ENCODE data around the gene CNTNAP3B.
"Not testable (repeated sequence)": the region's sequence is repeated elsewhere in the genome, so short reads cannot be mapped to it uniquely, and the experiment has no call there.

The CNTNAP3B gene

DNA sequence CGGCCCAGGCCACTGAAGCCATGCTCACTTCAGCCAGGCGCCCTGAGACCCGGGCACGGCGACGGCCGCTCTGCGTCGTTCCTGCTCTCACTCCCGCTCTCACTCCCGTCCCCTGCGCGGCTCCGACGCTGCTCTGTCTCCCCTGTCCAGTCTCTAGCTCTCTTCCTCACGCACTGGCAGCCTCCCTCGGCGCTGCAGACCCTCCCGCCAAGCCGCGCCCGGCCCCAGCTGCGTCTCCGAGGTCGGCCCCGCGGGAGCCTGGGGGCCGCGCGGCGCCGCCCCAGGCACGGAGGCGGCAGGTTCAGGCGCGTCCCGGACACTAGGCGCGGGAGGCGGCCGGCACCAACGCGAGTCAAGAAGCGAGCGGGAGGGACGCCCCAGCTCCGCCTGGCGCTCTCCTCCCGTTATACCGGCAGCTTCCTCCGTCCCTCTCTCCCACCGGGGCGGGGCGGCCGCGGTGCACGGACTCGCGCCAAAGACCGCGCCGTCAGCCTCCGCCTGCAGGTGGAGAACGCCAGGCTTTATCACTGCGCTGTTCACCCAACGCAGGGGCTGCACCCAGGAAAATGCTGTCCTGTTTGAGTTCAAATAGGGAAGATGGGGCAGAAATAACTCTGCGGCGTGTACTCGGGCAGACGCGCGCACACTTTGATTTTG is at the start of gene CNTNAP3B:
Gene CNTNAP3B (minus strand): TSS at position 354 of the 657 bp plus-strand sequence. CDS start 332 bp downstream, at position 22.
- H3K4me3 ChIP-seq (ENCODE audit: low read depth, low read length); DNase-seq (ENCODE audit: low read depth): not testable (repeated sequence)

DNA sequence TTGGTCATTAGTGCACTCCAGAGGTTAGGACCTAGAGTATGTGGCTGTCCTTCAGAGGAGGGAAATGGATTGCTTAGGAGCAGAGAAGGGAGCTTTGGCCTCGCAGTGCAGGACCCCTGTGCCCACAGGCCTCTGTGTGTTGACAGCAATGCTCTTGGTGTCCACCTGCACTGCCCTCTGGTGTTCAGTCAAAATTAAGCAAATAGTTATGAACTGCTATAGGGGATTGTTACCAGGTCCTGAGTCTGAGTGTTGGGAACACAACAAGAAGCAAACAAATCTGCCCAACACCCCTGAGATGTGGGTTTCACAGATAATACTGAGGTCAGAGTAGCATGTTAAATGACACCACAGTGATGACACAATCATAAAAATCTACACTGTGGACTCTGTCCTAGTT is 31.1 kb upstream of the CNTNAP3B start:
- peak; percentile 2 for DNase-seq (ENCODE audit: low read depth)

DNA sequence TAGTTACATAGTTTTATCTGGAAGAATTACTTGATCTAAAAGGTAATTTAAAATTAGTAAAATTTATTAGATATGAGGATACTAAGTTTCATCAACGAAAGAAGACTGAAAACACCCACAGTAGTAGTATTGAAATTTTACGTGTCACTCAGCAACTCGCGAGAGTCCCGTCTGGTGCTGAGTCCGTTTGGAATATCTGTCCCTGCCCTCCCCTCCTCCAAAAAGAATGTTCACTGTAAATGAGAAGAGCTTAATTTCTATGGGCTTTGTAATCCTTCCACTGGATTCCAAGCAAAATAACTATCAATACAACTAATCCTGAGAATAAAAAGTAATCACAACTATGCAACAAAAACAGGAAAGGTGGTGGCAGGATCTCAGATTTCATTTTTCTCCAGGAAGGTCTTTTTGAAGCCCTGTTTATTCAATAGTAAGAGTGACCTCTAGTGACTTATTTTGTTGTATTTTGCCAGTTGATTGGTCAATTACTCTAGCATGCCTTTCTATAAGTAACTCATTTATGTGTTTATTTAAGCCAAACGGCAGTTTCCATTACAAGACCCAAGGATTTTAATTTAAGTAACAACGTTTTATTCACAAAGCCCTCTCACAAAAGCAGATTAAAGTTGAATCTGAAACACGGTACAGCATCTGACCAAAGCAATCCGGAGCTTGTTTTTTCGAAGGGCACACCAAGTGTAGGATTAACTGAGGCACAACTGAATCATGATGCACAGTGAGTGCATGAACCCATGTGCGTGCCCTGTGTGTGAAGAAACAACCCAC is 2.0 kb downstream of the CNTNAP3B start:
- not testable (repeated sequence) for H3K4me3 ChIP-seq (ENCODE audit: low read depth, low read length); DNase-seq (ENCODE audit: low read depth)

More for the DNA sequence above, 31.1 kb upstream of the CNTNAP3B start:
- not testable (repeated sequence) for H3K4me3 ChIP-seq (ENCODE audit: low read depth, low read length)

DNA sequence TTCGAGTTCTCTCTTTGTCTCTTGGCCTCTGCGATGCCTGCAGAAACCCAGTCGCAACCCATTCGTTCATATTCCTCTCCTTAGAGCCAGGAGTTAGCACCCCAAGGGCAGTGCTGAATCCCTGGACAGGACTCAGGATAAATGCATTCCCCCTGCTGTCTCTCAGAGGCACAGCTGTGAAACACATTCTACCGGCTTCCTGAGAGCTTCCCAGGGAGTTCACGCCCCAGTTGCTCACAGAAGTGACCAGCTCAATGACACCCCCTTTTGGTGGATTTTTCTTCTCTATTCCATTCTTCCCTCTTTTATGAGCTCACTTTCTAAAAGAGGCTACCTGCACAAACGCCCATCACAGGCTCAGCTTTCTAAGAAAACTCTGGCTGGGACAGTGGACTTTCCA is 8.2 kb downstream of the CNTNAP3B start:
- H3K4me3 ChIP-seq (ENCODE audit: low read depth, low read length), result not testable (repeated sequence)

DNA sequence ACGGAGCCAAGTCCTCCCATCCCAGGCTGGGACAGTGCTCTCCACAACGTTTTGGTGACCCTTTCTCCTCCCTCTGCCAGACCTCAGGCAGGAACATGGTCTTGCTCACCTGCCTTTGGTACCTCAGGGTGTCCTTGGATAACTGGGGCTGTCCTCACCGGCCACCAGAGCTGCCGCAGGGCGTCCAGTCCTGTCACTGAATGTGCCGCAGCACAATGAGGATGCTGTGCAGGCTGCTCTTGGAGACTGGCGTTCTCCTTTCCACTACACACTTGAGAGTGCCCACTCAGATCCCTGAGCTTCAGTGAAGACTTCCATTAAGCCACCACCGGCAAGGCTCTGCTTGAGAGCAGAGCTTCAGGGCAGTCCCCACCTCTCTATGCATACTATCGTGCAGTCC is 33.3 kb downstream of the CNTNAP3B start:
- not testable (repeated sequence) for H3K4me3 ChIP-seq (ENCODE audit: low read depth, low read length); DNase-seq (ENCODE audit: low read depth)

More for the DNA sequence above, 8.2 kb downstream of the CNTNAP3B start:
- DNase-seq (ENCODE audit: low read depth), result not testable (repeated sequence)

DNA sequence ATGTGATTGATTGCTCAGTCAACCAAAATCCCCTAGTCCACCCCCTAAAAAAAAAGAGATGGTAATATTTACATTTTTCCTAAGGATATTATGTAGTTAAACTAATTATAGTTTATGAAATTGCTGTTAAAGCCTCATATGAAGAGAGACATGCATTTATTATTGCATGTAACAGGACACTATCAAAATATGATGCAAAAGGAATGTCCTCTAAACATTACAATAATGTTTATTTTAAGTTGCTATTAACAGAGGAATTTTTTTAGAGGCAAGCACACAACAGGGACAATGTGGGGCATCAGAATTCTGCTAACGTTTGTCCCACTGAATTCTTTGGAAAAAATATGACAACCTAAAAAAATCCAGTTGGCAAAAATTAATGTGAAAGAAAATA is 44.7 kb downstream of the CNTNAP3B start:
- DNase-seq (ENCODE audit: low read depth); H3K4me3 ChIP-seq (ENCODE audit: low read depth, low read length): not testable (repeated sequence)

DNA sequence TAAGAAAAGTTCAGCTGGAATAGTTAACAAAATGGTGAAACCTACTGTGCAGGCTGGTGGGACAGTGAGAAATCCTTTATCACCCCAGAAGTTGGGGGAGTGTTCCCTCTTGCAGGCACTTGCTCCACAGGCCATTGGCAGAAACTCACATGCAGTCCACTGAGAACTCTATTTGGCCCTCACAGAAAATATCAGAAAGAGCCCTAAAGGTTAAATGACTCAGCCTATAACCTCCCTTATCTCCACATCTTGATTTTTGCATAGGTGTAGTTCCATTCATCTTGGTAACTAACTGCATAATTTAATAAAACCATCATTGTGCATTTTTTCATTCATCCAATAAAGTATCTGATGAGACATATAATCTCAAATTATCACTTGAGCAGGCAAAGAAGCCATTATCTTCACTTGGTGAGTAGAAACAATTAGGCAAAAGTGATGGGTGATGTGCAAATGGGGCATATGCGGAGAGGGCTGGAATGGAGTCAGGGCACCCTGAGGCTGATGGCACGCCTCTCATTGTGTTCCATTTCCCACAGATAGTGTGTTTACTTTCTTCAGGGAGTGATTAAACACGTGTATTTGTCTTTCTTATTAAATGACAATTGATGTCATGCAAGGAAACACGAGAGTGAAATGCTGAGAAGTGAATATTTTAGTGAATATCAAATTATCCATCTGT is 45.2 kb downstream of the CNTNAP3B start:
- DNase-seq (ENCODE audit: low read depth); H3K4me3 ChIP-seq (ENCODE audit: low read depth, low read length): not testable (repeated sequence)

DNA sequence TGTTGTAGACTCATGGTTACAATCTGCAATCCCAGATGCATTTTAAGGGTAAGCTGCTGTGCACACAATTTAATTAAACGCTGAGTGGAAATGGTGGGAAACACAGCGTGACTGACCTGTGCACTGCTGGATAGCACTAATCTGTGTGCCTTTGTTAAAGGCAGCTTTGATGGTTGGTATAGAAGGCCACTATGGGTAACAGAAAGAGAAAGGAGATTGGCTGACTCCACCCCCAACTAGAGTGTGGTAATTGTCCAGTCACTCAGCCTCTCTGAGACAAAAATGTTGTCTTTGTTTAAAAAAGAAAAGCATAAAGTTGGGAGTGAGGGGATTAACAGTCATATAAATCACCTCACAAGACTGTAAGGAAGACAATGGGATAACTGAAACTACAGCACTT is 48.9 kb downstream of the CNTNAP3B start:
- DNase-seq (ENCODE audit: low read depth); H3K4me3 ChIP-seq (ENCODE audit: low read depth, low read length): not testable (repeated sequence)

DNA sequence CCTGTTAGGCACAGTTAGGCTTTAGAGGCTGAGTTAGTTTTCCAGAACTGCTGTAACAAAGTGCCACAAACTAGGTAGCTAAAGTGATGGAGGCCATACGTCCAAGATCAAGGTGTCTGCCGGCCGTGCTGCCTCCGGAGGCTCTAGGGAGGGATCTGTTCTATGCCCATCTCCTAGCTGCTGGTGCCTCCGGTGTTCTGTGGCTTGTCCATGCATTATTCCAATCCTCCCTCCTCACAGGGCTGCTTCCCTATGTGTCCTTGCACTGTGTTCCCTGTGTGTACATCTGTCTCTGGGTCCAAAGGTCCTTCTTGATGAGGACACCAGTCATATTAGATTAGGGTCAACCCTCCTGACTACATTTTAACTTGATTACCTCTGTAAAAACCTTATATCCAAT is 54.4 kb downstream of the CNTNAP3B start:
- DNase-seq (ENCODE audit: low read depth); H3K4me3 ChIP-seq (ENCODE audit: low read depth, low read length): not testable (repeated sequence)

DNA sequence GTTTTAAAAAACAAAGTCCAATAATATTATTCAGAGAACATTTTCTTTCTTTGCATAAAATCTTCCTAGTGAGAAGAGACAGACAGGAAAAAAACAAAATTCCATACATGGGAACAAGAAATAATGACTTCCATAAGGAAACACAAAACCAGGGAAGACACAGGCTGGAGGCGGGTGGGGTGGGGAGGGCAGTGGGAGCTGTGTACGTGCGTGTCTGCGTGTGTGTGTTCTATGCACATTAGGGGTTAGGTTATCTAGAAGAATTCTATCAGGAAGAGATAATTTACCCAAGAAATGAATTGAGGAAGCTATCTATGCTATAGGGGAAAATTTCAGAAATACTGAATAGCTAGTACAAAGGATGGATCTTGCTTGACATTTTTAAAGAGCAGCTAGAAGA is 58.2 kb downstream of the CNTNAP3B start:
- H3K4me3 ChIP-seq (ENCODE audit: low read depth, low read length); DNase-seq (ENCODE audit: low read depth): not testable (repeated sequence)

DNA sequence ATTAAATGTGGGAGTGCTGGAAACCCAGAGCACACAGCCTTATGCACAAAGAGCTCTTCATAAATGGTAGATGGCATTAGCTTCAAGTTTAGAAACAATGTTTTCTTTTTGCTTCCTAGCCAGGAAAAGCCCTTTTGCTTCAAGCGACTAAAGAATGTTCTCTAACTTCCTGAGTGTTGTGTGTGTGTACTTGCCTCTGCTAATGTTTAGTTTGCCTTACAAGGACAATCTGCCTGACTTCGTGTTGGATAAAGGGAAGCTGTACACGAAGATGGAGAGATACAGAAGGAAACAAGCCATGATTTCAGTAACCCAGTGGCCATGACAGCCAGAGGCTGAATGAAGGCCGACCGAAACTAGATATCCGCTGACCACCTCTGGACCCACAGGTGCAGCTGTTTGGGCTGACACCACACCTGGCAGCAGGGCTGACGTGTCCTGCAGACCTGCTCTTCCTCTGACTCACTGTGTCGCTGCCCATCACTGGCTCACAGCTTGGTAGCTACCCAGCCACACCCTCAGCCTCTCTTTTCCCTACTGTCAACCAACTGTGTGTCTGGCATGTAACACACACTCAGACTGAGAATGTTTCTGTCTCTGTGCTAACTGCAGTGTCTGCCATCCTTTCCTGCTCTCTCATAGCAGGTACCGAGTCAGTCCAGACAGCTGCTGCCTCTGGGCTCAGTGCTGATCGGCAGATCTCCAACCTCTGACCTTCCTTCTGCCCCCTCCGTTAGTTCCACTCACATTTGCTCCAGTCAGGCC is 59.0 kb downstream of the CNTNAP3B start:
- H3K4me3 ChIP-seq (ENCODE audit: low read depth, low read length); DNase-seq (ENCODE audit: low read depth): not testable (repeated sequence)

DNA sequence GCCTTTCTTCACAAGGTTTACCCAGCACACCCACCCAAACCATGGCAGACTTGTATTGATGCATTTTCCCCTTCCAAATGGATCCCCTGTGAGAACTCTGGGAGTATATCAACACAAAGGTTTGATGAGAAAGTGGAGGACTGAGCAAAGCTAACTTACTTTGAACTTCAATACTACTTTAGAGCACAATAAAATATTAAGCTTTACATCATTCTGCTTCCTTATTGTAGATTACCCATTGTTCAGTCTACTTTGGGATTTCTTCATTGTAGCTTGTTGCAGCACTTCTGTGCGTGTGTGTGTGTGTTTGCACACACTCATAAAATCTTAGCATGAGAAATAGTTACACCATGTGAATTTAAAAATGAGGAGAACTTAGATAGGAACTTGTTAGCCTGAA is 75.4 kb downstream of the CNTNAP3B start:
- DNase-seq (ENCODE audit: low read depth), result not testable (repeated sequence)

DNA sequence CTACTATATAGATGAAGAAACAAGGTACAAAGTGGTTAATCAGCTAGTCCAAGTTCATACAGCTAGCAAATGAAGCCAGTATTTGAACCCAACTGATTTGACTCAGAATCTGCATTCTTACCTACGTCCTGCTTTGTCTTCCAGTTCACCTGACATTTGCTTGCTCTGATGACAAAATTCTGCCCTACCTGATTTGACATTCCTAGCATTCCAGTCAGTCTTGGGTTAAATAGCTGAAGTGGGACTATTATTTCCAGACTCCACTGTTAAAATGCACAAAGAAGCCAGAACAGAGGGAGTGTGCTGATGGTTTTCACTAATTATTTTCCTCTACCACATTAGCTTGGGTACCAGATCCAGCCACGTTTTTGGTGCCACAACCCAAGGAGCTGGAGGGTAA is 78.5 kb downstream of the CNTNAP3B start:
- DNase-seq (ENCODE audit: low read depth), result not testable (repeated sequence)

More for the DNA sequence above, 75.4 kb downstream of the CNTNAP3B start:
- not testable (repeated sequence) for H3K4me3 ChIP-seq (ENCODE audit: low read depth, low read length)

DNA sequence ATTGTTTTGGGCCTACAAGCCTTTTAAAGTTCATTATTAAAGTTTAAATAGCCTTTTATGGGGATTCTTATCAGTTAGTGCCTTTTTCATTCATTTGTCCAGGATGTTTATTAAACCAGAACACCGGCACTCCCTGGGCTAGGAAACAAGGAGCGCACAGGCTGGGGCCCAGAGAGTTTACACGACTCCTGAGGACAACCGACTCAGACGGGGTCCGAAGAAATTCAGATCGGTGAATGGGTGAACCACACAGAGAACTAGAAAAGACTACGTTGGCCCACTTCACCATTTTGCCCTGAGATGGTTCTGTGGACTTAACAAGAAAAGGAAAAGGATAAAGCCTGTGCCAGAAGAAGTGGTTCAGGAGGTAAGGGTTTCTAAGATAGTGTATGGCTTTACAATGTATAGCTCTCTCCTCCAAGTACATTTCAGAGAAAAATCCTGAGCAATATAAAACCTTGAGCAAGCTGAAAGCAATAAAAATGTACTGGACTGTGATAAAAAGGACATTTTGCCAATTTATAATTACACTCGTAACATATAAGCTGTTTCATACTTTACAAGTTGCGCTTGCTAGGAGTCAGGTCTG is 84.7 kb downstream of the CNTNAP3B start:
- DNase-seq (ENCODE audit: low read depth); H3K4me3 ChIP-seq (ENCODE audit: low read depth, low read length): not testable (repeated sequence)

More for the DNA sequence above, 78.5 kb downstream of the CNTNAP3B start:
- H3K4me3 ChIP-seq (ENCODE audit: low read depth, low read length), result not testable (repeated sequence)

DNA sequence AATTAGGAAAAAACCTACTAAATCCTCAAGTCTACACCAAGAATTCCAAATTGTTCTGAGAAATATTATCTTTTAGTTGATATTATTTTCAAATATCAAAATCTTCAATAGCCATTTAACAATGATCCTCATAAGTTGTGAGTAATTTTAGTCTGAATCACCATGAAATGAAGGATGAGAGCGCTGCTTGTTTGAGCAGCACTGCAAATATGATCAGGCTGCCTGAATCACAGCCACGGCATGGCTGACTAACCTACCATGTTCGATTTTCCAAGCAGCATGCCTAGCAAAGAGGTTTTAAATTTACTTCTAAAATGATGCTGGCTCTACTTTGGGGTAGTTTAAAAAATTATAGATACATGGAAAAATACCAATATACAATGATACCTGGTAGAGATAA is 95.7 kb downstream of the CNTNAP3B start:
- H3K4me3 ChIP-seq (ENCODE audit: low read depth, low read length); DNase-seq (ENCODE audit: low read depth): not testable (repeated sequence)

DNA sequence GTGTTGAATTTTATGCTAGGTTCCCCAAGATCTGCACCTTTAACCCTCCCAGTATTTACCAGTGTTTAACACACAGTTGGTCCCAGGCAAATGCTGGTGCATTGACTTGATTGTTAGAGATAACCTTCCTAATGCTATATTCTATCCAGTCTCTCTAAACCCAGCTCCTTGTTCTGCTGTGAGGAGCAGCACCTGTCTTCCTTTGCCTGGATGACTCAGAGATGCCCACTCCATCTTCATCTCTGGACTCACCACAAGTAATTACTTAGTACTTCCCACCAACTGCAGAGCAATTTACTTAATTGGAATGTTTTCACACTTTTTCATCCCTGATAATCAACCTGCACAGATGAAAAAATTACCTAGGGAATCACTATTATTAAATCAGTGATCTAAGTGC is 108.6 kb downstream of the CNTNAP3B start:
- not testable (repeated sequence) for DNase-seq (ENCODE audit: low read depth); H3K4me3 ChIP-seq (ENCODE audit: low read depth, low read length)

DNA sequence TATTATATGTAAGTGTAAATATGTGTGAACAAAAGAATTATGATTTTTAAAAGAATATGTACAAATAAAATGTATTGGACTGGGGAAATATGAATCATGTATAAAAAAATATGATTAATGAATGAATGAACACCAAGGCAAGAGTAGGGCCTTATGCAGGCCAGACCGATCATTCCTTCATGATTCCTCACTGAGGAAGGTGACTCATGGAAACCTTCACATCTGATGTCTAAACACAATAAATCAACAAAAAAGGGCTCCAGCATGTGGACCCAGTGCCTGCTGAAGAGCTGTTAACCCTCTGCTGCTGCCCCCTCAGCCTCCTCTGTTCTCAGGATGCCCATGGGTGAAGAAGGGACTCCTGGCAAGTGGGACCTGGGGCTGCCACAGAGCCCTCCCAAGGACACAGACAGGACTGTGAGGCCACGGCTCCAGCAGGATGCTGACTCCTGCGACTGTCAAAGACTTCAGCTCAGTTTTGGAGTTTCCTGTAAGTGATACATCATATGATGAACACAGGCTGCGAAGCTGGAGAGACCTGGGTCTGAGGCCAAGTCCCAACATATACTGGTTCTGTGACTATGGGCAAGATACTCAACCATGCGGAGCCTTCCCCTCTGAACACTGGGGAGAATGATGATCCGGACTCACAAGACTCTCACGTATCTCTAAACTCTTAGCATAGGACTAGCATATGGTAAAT is 110.9 kb downstream of the CNTNAP3B start:
- not testable (repeated sequence) for H3K4me3 ChIP-seq (ENCODE audit: low read depth, low read length); DNase-seq (ENCODE audit: low read depth)

DNA sequence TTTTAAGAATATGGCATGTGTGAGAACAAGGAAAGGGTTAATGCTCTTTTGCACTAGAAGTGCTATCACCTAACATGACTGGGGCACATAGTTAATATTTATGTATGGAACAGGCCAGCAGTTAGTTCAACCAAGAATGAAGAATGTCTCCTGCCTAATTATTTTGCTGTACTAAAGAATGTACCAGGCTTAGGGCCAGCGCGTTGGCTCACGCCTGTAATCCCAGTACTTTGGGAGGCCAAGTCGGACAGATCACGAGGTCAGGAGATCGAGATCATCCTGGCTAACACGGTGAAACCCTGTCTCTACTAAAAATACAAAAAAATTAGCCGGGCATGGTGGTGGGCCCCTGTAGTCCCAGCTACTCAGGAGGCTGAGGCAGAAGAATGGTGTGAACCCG is 114.9 kb downstream of the CNTNAP3B start:
- DNase-seq (ENCODE audit: low read depth), result not testable (repeated sequence)

More for the DNA sequence above, 114.9 kb downstream of the CNTNAP3B start:
- H3K4me3 ChIP-seq (ENCODE audit: low read depth, low read length), result not testable (repeated sequence)

All from NB4 (cell line).